Transverse colon (tissue), 4 donors: ENCODE measurements around the gene NXNL2.

Experiments
- EP300 ChIP-seq: sonication (generic); formaldehyde crosslinking; IDR thresholded peaks from one replicate; pipeline ENCODE4 v1.6.1; 2017; ENCODE audit warnings: antibody characterized with exemption, low read depth
- POLR2A ChIP-seq: fragments of 450-650 bp; IDR thresholded peaks from one replicate; pipeline ENCODE4 v1.6.1; 2016; ENCODE audit warnings: antibody characterized with exemption, mild to moderate bottlenecking, moderate library complexity
- POLR2AphosphoS5 ChIP-seq, 3 donors: sonication (generic); formaldehyde crosslinking; IDR thresholded peaks; one replicate each; pipeline ENCODE4 v1.6.1; 2016; ENCODE audit warnings: antibody characterized with exemption in 3 of 3
- TF ChIP-seq, protein P1 (sequence below), 5 experiments: fragments of 200-600 bp in 3 of 5; fragments of 450-650 bp in 2 of 5; sonication (generic) in 3 of 5; IDR thresholded peaks; 1 replicate in 2 of 5; 2 replicates in 3 of 5; pipeline ENCODE4 v1.5.1; 2016 to 2017; ENCODE audit warnings: antibody characterized with exemption in 5 of 5, inconsistent platforms in 3 of 5, mild to moderate bottlenecking in 2 of 5, moderate library complexity in 1 of 5

DNA sequence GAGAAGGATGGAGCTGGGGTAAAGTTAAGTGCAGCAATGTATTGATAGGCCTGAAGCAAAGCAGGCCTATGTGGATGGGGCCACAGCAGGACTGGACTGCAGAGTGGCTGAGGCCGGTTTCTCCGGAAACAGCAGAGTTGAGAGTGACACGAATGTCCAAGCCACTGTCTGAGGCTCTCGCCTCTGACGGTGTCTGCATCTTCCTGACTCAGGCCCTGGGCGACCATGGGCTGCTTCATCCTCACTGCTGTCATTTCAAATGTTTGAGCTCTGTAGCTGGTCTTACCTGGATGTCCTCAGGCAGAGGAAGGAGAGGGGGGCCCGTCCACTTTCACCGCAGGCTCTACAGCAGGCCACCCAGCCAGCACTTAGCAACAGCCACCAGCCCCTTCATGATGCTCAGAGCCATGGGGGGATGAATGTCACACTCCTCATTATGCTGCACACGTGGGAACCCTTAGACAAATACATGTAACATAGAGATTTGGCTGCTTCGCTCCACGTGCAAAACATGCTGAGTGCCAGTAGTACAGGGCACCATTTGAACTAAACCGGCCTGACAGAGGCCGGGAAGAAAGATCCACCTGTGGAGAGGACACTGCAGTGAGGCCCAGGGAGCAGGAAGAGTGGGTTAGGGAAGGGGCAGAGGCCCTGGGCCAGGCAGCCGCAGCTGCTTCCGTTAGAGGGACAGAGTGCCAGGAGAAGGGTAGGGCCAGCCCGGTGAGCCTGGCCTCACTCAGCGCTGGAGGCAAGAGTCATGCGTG is 31.7 kb upstream of the NXNL2 start:
- TF ChIP-seq POLR2A (no peak), POLR2AphosphoS5 (IDR thresholded peaks at IDR 0.05) (no peak), EP300 (no peak)
- TF ChIP-seq, protein P1, sequence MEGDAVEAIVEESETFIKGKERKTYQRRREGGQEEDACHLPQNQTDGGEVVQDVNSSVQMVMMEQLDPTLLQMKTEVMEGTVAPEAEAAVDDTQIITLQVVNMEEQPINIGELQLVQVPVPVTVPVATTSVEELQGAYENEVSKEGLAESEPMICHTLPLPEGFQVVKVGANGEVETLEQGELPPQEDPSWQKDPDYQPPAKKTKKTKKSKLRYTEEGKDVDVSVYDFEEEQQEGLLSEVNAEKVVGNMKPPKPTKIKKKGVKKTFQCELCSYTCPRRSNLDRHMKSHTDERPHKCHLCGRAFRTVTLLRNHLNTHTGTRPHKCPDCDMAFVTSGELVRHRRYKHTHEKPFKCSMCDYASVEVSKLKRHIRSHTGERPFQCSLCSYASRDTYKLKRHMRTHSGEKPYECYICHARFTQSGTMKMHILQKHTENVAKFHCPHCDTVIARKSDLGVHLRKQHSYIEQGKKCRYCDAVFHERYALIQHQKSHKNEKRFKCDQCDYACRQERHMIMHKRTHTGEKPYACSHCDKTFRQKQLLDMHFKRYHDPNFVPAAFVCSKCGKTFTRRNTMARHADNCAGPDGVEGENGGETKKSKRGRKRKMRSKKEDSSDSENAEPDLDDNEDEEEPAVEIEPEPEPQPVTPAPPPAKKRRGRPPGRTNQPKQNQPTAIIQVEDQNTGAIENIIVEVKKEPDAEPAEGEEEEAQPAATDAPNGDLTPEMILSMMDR (IDR thresholded peaks at IDR 0.05), result no peak
